A549 (cell line): ENCODE measurements around the gene BUB1B.

Experiments used
- BHLHE40 ChIP-seq: IDR thresholded peaks from 2 replicates; pipeline ENCODE4 v1.6.1; 2012; ENCODE audit warnings: low read depth, low read length, inconsistent platforms
- EP300 ChIP-seq, 2 experiments: fragments of >200 bp; sonication (Bioruptor Twin); formaldehyde crosslinking; IDR thresholded peaks; 2 replicates in 1 of 2; 3 replicates in 1 of 2; pipeline ENCODE4 v1.6.1; 2016 to 2017
- JUN ChIP-seq, 2 experiments: fragments of >200 bp; sonication (Bioruptor Twin); formaldehyde crosslinking; IDR thresholded peaks; 2 replicates in 1 of 2; 3 replicates in 1 of 2; pipeline ENCODE4 v1.6.1; 2016 to 2017
- MAZ ChIP-seq: fragments of 150-350 bp; IDR thresholded peaks from 2 replicates; pipeline ENCODE4 v1.6.1; 2014; ENCODE audit warnings: antibody characterized with exemption, low read depth, low read length, borderline replicate concordance
- POLR2A ChIP-seq: IDR thresholded peaks from 2 replicates; pipeline ENCODE4 v1.6.1; 2012; ENCODE audit warnings: mild to moderate bottlenecking, low read length
- RCOR1 ChIP-seq: fragments of 150-350 bp; IDR thresholded peaks from 2 replicates; pipeline ENCODE4 v1.6.1; 2014; ENCODE audit warnings: antibody characterized with exemption, low read length, low read depth
- TF ChIP-seq, protein P1 (sequence below): fragments of >200 bp; sonication (Bioruptor Twin); formaldehyde crosslinking; IDR thresholded peaks from 3 replicates; pipeline ENCODE4 v1.5.1; 2016
- TF ChIP-seq, protein P2 (sequence below): IDR thresholded peaks from 2 replicates; pipeline ENCODE4 v1.6.1; 2012
- TF ChIP-seq, protein P3 (sequence below): fragments of >200 bp; sonication (Bioruptor Twin); formaldehyde crosslinking; IDR thresholded peaks from 3 replicates; pipeline ENCODE4 v1.6.1; 2016

DNA sequence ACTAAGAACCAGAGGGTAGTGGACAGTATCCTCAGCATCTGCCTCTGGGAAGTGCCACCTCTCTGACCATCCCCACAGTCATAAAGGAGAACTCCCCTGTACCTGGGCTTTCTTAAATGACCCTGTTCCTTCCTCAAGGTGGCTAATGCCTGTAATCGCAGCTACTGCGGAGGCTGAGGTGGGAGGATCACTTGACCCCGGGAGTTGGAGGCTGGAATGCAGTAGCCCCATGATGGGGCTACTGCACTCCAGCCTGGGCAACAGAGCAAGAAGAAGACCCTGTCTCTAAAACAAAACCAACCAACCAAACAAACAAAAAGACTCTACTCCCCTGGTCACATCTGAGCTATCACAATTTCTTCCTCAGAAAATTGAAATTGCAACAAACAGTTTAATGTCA is 848 bp upstream of the BUB1B start:
- TF ChIP-seq POLR2A (no peak), MAZ (no peak), EP300 (IDR thresholded peaks at IDR 0.05) (no peak), BHLHE40 (no peak), RCOR1 (no peak), JUN (IDR thresholded peaks at IDR 0.05) (no peak)
- TF ChIP-seq, protein P1, sequence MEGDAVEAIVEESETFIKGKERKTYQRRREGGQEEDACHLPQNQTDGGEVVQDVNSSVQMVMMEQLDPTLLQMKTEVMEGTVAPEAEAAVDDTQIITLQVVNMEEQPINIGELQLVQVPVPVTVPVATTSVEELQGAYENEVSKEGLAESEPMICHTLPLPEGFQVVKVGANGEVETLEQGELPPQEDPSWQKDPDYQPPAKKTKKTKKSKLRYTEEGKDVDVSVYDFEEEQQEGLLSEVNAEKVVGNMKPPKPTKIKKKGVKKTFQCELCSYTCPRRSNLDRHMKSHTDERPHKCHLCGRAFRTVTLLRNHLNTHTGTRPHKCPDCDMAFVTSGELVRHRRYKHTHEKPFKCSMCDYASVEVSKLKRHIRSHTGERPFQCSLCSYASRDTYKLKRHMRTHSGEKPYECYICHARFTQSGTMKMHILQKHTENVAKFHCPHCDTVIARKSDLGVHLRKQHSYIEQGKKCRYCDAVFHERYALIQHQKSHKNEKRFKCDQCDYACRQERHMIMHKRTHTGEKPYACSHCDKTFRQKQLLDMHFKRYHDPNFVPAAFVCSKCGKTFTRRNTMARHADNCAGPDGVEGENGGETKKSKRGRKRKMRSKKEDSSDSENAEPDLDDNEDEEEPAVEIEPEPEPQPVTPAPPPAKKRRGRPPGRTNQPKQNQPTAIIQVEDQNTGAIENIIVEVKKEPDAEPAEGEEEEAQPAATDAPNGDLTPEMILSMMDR: no peak
- TF ChIP-seq, protein P2, sequence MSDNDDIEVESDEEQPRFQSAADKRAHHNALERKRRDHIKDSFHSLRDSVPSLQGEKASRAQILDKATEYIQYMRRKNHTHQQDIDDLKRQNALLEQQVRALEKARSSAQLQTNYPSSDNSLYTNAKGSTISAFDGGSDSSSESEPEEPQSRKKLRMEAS: no peak
- TF ChIP-seq, protein P3, sequence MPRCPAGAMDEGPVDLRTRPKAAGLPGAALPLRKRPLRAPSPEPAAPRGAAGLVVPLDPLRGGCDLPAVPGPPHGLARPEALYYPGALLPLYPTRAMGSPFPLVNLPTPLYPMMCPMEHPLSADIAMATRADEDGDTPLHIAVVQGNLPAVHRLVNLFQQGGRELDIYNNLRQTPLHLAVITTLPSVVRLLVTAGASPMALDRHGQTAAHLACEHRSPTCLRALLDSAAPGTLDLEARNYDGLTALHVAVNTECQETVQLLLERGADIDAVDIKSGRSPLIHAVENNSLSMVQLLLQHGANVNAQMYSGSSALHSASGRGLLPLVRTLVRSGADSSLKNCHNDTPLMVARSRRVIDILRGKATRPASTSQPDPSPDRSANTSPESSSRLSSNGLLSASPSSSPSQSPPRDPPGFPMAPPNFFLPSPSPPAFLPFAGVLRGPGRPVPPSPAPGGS: no peak
